Measurements from ENCODE around the gene GATM.

GRCh38 chr15:45397116-45397665 is 18.8 kb upstream of the GATM start:
- no peak for TF ChIP-seq CTCF (conservative IDR thresholded peaks at IDR 0.05 in 1 of 2, IDR thresholded peaks at IDR 0.05 in 1 of 2; ENCODE audit: low read depth in 1 of 2, low read length in 2 of 2)
- no peak for TF ChIP-seq EZH2 (IDR thresholded peaks at IDR 0.05; ENCODE audit: low read length, missing control alignments)
